GM12878 (cell line): ENCODE measurements around the gene CAB39. TPM values are rescaled to one million over a fixed set of nuclear protein-coding genes. Genes with fewer than 3 reads are reported as not detected.

ENCODE experiments used
- ATAC-seq: fragments of 200-7000 bp; cut with Tn5 transposase; 3 replicates; pipeline ENCODE4 v1.9.1; 2020; ENCODE audit warnings: mild to moderate bottlenecking, moderate library complexity
- BruUV-seq: library from RNA; stranded (reverse); fragments of 400-500 nt; replicated peaks from 2 replicates; lab custom pipeline; 2021; lab: Mats Ljungman, UMichigan
- CTCF ChIA-PET: fragments of 300-600 bp; sonication (Branson Sonifier 250); formaldehyde crosslinking; extraction: SDS; loops from one replicate; lab custom pipeline; 2021; ENCODE audit warnings: inconsistent platforms; lab: Yijun Ruan, JAX
- POLR2A ChIA-PET: fragments of 350-600 bp; formaldehyde crosslinking; extraction: SDS; loops from one replicate; lab custom pipeline; 2021; ENCODE audit warnings: inconsistent platforms; lab: Charles Lee
- RAD21 ChIA-PET: fragments of 300-600 bp; sonication (Branson Sonifier 250); formaldehyde crosslinking; loops from one replicate; lab custom pipeline; 2023; ENCODE audit warnings: antibody characterized with exemption; ENCODE audit not compliant: unreplicated experiment; lab: Charles Lee
- SMC1A ChIA-PET: fragments of 300-600 bp; sonication (Branson Sonifier 250); formaldehyde crosslinking; loops from one replicate; lab custom pipeline; 2023; ENCODE audit not compliant: unreplicated experiment, uncharacterized antibody; lab: Charles Lee
- DNase-seq: peaks from one replicate; pipeline ENCODE4 v3.0.0-alpha.2; 2011; ENCODE audit warnings: low read depth, low spot score
- FAIRE-seq: peaks from 3 replicates; lab custom pipeline; 2011; peaks lifted over from hg19 to GRCh38; lab: Jason Lieb, UNC
- H2AFZ ChIP-seq: 2 replicates; pipeline ENCODE4 v1.6.0; 2011; ENCODE audit warnings: low read depth, low read length, control low read depth; ENCODE audit not compliant: control insufficient read depth
- H3K27ac ChIP-seq: 2 replicates; pipeline ENCODE4 v1.5.1; 2011; ENCODE audit warnings: control low read depth; ENCODE audit not compliant: control insufficient read depth, insufficient read depth
- H3K27me3 ChIP-seq, 2 experiments: replicated peaks in 1 of 2; 2 replicates each; pipeline versions ENCODE4 v1.6.0 to v1.6.1; 2011; ENCODE audit warnings: low read length in 1 of 2; ENCODE audit not compliant: control insufficient read depth in 2 of 2, insufficient read depth in 2 of 2
- H3K36me3 ChIP-seq, 2 experiments: 2 replicates each; pipeline ENCODE4 v1.5.1; 2011; ENCODE audit warnings: low read length in 1 of 2; ENCODE audit not compliant: control insufficient read depth in 2 of 2, insufficient read depth in 2 of 2
- H3K4me1 ChIP-seq: 2 replicates; pipeline ENCODE4 v1.6.1; 2011; ENCODE audit warnings: mild to moderate bottlenecking, low read length, moderate library complexity, mixed read lengths; ENCODE audit not compliant: control insufficient read depth, insufficient read depth
- H3K4me2 ChIP-seq: 2 replicates; pipeline ENCODE4 v1.6.0; 2011; ENCODE audit warnings: control low read depth; ENCODE audit not compliant: control insufficient read depth, insufficient read depth
- H3K4me3 ChIP-seq: fragments of 200-600 bp; sonication (generic); 2 replicates; pipeline ENCODE4 v1.5.1; 2016
- H3K79me2 ChIP-seq: 2 replicates; pipeline ENCODE4 v1.6.0; 2011; ENCODE audit warnings: low read length; ENCODE audit not compliant: control insufficient read depth, insufficient read depth
- H3K9ac ChIP-seq: 2 replicates; pipeline ENCODE4 v1.8.0; 2011; ENCODE audit warnings: low read length, control low read depth, mixed read lengths; ENCODE audit not compliant: control insufficient read depth, insufficient read depth
- H3K9me3 ChIP-seq: replicated peaks from 3 replicates; pipeline ENCODE4 v1.5.1; 2011; ENCODE audit warnings: mild to moderate bottlenecking, low read length; ENCODE audit not compliant: control insufficient read depth, insufficient read depth
- H4K20me1 ChIP-seq: 2 replicates; pipeline ENCODE4 v1.6.0; 2011; ENCODE audit not compliant: control insufficient read depth, insufficient read depth
- GABPA ChIP-seq: IDR thresholded peaks from 2 replicates; pipeline ENCODE4 v1.6.1; 2014; ENCODE audit warnings: antibody characterized with exemption, low read depth, mild to moderate bottlenecking, inconsistent platforms
- HDGF ChIP-seq: fragments of 450-650 bp; IDR thresholded peaks from 2 replicates; pipeline ENCODE4 v1.6.1; 2016; ENCODE audit warnings: antibody characterized with exemption
- IRF5 ChIP-seq: fragments of 450-650 bp; IDR thresholded peaks from 2 replicates; pipeline ENCODE4 v1.6.1; 2017; ENCODE audit warnings: borderline replicate concordance
- JUNB ChIP-seq: IDR thresholded peaks from 2 replicates; pipeline ENCODE4 v1.6.1; 2016; ENCODE audit warnings: antibody characterized with exemption, mild to moderate bottlenecking
- MYC ChIP-seq: IDR thresholded peaks from 2 replicates; pipeline ENCODE4 v1.6.1; 2011; ENCODE audit warnings: mild to moderate bottlenecking, low read length, moderate library complexity, inconsistent platforms; ENCODE audit not compliant: insufficient read depth, insufficient replicate concordance, insufficient read length, severe bottlenecking
- NBN ChIP-seq: fragments of 450-650 bp; IDR thresholded peaks from 2 replicates; pipeline ENCODE4 v1.6.1; 2016
- NR2C1 ChIP-seq: fragments of 450-650 bp; IDR thresholded peaks from 2 replicates; pipeline ENCODE4 v1.6.1; 2017; ENCODE audit warnings: antibody characterized with exemption, mild to moderate bottlenecking, moderate library complexity
- RAD21 ChIP-seq: IDR thresholded peaks from 2 replicates; pipeline ENCODE4 v1.6.1; 2011; ENCODE audit warnings: mild to moderate bottlenecking, low read depth, low read length, moderate library complexity; ENCODE audit not compliant: insufficient read depth
- SKIL ChIP-seq: fragments of 450-650 bp; IDR thresholded peaks from 2 replicates; pipeline ENCODE4 v1.6.1; 2017; ENCODE audit warnings: mild to moderate bottlenecking, low read depth, inconsistent platforms; ENCODE audit not compliant: poor library complexity, severe bottlenecking
- SUPT20H ChIP-seq: IDR thresholded peaks from 2 replicates; pipeline ENCODE4 v1.6.1; 2011; ENCODE audit warnings: low read depth, mild to moderate bottlenecking, low read length, moderate library complexity, borderline replicate concordance; ENCODE audit not compliant: control insufficient read depth
- WGBS: methylation state at CpG from one replicate; pipeline ENCODE4 v1.1.6; 2016; ENCODE audit warnings: low lambda C conversion rate; ENCODE audit not compliant: insufficient replicate concordance, insufficient coverage; ENCODE audit errors: missing lambda C conversion rate; 5-methylcytosine and 5-hydroxymethylcytosine counted together
- in situ Hi-C: fragments of 300-500 bp; cut with MboI; formaldehyde crosslinking; loops from 9 replicates; pipeline ENCODE4 v1.14.3; 2018; ENCODE audit warnings: mixed read lengths
- intact Hi-C: fragments of 100-400 bp; cut with micrococcal nuclease; formaldehyde crosslinking; loops from one replicate; pipeline ENCODE4 v1.14.2; 2022; ENCODE audit not compliant: unreplicated experiment
- polyA plus RNA-seq, 11 experiments: library from polyadenylated mRNA; depleted of rRNA in 4 of 11; unstranded in 6 of 11; stranded (reverse) in 5 of 11; fragments of >200 nt; fragmentation: Nextera tagmentation in 4 of 11; fragmentation: Illumina TruSeq in 1 of 11; extraction: Ambion mirVana in 4 of 11; extraction: Trizol in 1 of 11; gene quantifications; 1 replicate in 1 of 11; 2 replicates in 10 of 11; pipeline versions ENCODE4 v1.2.1 to v1.2.3, GENCODE V29; 2011 to 2016; ENCODE audit warnings: inconsistent platforms in 2 of 11, missing spikeins in 2 of 11, low read depth in 1 of 11
- total RNA-seq, 4 experiments: library from RNA; depleted of rRNA in 3 of 4; stranded (reverse); fragments of >200 nt in 3 of 4; fragmentation: Illumina TruSeq in 1 of 4; extraction: Trizol in 1 of 4; gene quantifications; 2 replicates each; pipeline versions ENCODE4 v1.2.1 to v1.2.3, GENCODE V29; 2013 to 2021

Gene CAB39
- total and polyA plus RNA-seq, 10 of the 15 experiments (the other 5 are each of a cell fraction or from before 2014, with no cell fraction given) = 13.3 to 129 (median 62.9) TPM

- ChIA-PET CTCF (interaction anchor here (0.6 to 1.9 kb wide), 4 partner anchors 14 to 166 kb away, joined by 3 to 4 read pairs (median 4); no protein-coding TSS in a partner anchor), RAD21 (interaction anchor here (0.8 to 3.5 kb wide), 4 partner anchors 47 to 76 kb away, joined by 3 to 12 read pairs (median 3); no protein-coding TSS in a partner anchor), POLR2A (interaction anchor here (0.6 to 1.1 kb wide), 2 partner anchors 71 to 73 kb away, joined by 3 read pairs; no protein-coding TSS in a partner anchor), SMC1A (interaction anchor here (0.8 to 2.8 kb wide), 9 partner anchors 10 to 82 kb away, joined by 3 to 14 read pairs (median 4); no protein-coding TSS in a partner anchor)
- no peak overlapping the region for H3K27ac ChIP-seq
- no peaks in the 10 kb centered on the region for H3K9me3 ChIP-seq
- H2AFZ ChIP-seq = no peak overlapping the region
- no peak overlapping the region for H3K9ac ChIP-seq
- DNase-seq (no peak), ATAC-seq (no peak), FAIRE-seq (no peak)
- H3K36me3 ChIP-seq = peaks cover 2 to 17% of the 10 kb centered on the region in 2 experiments
- 92% methylated on average over 4 of the region's 4 CpGs for WGBS
- no peak overlapping the region for H3K4me3 ChIP-seq
- no peaks in the 10 kb centered on the region for H3K27me3 ChIP-seq
- TF ChIP-seq SKIL = no peak
- no peak for TF ChIP-seq JUNB
- TF ChIP-seq HDGF = no peak
- TF ChIP-seq IRF5 = no peak
- TF ChIP-seq RAD21 = no peak
- TF ChIP-seq GABPA = no peak
- TF ChIP-seq NBN = no peak
- TF ChIP-seq MYC = no peak
- no peak for TF ChIP-seq NR2C1
- TF ChIP-seq SUPT20H = no peak
- intact Hi-C loops = loop anchor here (10.0 kb wide), 2 partner anchors 302 to 492 kb away; partner anchors contain the start of genes SP100 and SP140
- H3K4me1 ChIP-seq = peaks cover 26% of the 10 kb centered on the region
- BruUV-seq = no TSS peak
- peaks cover 3% of the 10 kb centered on the region; the same call in 1 of the 2 replicates for H4K20me1 ChIP-seq
- in situ Hi-C loops = no loop called here
- H3K4me2 ChIP-seq = peak overlapping the region; percentile 35; the same call in 1 of the 2 replicates
- peaks cover 93% of the 10 kb centered on the region for H3K79me2 ChIP-seq
Observed at GRCh38 chr2:230716588-230716987, 3.9 kb downstream of the CAB39 start.
